Jurkat, Clone E6-1 (cell line): ENCODE data around the gene CREG1. TPM values are rescaled to one million over a fixed set of nuclear protein-coding genes. Genes with fewer than 3 reads are reported as not detected.
"Not testable (repeated sequence)": the region's sequence is repeated elsewhere in the genome, so short reads cannot be mapped to it uniquely, and the experiment has no call there.

Source experiments
- DNase-seq: peaks from one replicate; pipeline ENCODE4 v3.0.0-alpha.2; 2011; ENCODE audit warnings: low read depth, low spot score
- H3K4me3 ChIP-seq: 2 replicates; pipeline ENCODE4 v1.5.1; 2011; ENCODE audit warnings: mild to moderate bottlenecking, low read length, control low read depth, moderate library complexity
- polyA plus RNA-seq: library from polyadenylated mRNA; unstranded; fragments of >200 nt; gene quantifications from one replicate; pipeline ENCODE4 v1.2.1, GENCODE V29; 2012; ENCODE audit warnings: missing spikeins; ENCODE audit not compliant: insufficient read length, insufficient read depth

CREG1 gene
- 29.7 TPM for polyA plus RNA-seq

GRCh38 chr1:167553136-167554027 lies at the start of gene CREG1:
CREG1 (minus strand) TSS chr1:167553762.
- peak within 1 kb of the TSS; percentile 57 for H3K4me3 ChIP-seq
- peak; percentile 81 for DNase-seq

DNA sequence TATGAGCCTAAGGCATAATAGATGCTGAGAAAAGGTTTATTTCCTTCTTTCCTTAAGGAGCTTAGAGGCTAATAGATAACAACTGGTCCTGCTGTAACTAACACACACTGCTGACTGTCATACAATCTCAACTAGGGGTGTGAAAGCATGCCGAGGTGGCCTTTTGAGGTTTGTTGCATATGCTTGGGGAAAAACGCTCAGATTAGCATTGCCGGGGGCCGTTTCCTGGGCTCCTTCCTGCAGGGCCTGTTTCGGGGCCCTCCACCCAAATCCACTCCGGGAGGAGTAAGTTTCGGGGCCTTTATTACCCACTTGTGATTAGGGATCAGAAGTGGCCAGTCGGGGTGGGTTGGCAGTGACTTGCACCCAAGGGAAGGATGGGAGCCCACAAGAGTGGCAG lies 49.3 kb upstream of the CREG1 start:
- H3K4me3 ChIP-seq: no peak overlapping the region
- DNase-seq: no peak

GRCh38 chr1:167601442-167602383 lies 48.2 kb upstream of the CREG1 start:
- no peak overlapping the region for H3K4me3 ChIP-seq
- DNase-seq: no peak

- no peak overlapping the region for H3K4me3 ChIP-seq
- DNase-seq: peak; percentile 78
Measured at GRCh38 chr1:167599957-167600581, 46.5 kb upstream of the CREG1 start.

DNA sequence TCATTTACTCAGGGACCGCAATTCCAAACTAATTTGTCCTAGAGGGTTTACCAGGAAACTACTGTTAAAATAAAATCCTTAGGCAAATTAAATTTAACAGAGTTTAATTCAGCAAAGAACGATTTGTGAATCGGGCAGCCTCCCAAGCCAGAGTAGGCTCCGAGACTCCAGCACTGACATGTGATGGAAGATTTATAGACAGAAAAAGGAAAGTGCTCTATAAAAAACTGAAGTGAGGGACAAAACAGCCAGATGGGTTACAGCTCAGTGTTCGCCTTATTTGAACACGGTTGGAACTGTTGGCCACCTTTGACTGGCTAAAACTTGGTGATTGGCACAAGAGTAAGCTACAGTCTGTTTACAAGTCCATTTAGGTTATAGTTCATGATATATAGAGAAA lies 41.3 kb upstream of the CREG1 start:
- no peak for DNase-seq
- no peak overlapping the region for H3K4me3 ChIP-seq

- no peak overlapping the region for H3K4me3 ChIP-seq
- DNase-seq: no peak
Measured at GRCh38 chr1:167593860-167594259, 40.3 kb upstream of the CREG1 start.

GRCh38 chr1:167592475-167592874 lies 38.9 kb upstream of the CREG1 start:
- H3K4me3 ChIP-seq: no peak overlapping the region
- no peak for DNase-seq

GRCh38 chr1:167588361-167588760 lies 34.8 kb upstream of the CREG1 start:
- H3K4me3 ChIP-seq: no peak overlapping the region
- DNase-seq: no peak

GRCh38 chr1:167587872-167588271 lies 34.3 kb upstream of the CREG1 start:
- DNase-seq: no peak
- H3K4me3 ChIP-seq: no peak overlapping the region

- DNase-seq: no peak
- H3K4me3 ChIP-seq: no peak overlapping the region
Measured at GRCh38 chr1:167587342-167587741, 33.8 kb upstream of the CREG1 start.

DNA sequence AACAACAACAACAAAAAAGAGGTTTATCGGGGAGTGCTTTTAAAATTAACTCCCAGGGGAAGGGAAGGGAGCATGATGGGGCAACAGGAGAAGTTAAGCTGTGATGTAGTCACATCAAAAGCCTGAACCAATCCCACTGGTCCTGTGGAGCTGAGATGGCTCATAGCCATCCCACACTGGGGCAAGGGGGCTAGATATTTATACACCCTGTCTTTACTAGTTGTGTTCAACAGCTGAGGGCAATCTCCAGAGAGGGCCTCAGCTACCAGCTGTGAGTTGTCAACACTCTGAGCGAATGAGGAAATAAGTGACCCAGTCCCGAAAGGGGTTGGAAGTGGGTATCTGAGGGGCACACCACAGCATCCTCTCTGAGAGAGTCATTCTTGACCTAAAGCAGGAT lies 31.0 kb upstream of the CREG1 start:
- DNase-seq: no peak

DNA sequence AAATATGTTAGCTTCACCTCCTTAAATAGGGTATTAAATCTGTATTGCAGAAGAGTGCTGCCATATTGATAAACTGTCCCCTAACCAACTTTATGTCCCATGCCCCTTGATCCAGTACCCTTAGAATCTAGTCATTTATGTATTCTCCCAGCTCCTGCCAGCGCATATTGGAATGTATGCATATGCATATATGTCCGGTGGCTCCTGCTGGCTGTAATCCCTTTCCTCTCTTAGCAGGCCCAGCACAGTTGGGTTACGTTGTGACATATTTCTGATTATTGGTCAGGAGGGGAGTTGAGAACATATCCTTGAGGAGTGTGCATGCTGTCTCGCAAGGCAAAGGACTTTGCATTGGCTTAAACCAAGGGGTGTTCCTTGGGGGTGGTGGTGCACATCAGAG lies 29.2 kb upstream of the CREG1 start:
- no peak for DNase-seq

More for the DNA sequence above, 31.0 kb upstream of the CREG1 start:
- H3K4me3 ChIP-seq: no peak overlapping the region

GRCh38 chr1:167582064-167582463 lies 28.5 kb upstream of the CREG1 start:
- DNase-seq: no peak
- H3K4me3 ChIP-seq: no peak overlapping the region

More for the DNA sequence above, 29.2 kb upstream of the CREG1 start:
- no peak overlapping the region for H3K4me3 ChIP-seq

DNA sequence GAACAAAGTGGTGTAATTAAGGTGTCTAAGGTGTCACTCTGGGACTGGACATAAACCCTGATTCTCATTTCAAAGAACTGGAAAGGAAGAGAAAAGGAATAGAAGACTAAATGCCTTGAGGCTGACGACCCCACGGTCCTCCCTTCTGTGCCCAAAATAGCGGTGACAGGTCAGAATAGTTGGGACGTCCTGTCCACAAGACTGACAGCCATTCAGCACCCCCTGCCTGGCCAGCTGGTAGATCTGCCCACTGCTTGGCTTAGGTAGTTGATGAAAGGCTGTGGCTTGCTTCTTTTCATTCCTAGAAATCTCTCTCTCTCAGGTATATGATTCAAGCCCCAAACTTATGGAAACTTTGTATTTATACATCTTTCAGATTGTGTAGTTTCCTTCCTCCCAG lies 26.4 kb upstream of the CREG1 start:
- no peak overlapping the region for H3K4me3 ChIP-seq
- no peak for DNase-seq

DNA sequence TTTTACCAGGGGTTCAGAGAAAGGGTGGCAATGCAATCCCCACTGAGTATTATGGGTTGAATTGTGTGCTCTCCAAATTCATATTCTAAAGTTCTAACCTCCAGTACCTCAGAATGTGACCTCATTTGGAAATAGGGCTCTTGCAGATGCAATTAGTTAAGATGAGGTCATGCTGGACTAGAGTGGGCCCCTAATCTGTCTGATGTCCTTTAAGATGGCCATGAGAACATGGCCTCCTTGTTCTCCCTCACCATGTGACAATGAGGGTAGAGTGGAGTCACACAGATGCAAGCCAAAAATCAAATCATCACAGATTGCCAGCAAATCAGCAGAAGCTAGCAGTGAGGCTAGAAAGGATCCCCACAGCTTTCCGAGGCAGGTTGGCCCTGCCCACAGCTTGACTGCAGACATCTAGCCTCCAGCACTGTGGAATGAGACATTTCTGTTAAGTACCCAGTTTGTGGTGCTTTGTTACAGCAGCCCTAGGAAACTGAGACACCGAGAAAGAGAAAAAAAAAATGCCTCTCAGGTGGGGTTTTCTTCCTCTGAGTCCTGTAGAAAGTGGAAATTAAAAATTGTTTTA lies 25.5 kb upstream of the CREG1 start:
- no peak for DNase-seq
- H3K4me3 ChIP-seq: no peak overlapping the region

GRCh38 chr1:167575649-167576048 lies 22.1 kb upstream of the CREG1 start:
- DNase-seq: no peak
- H3K4me3 ChIP-seq: no peak overlapping the region

GRCh38 chr1:167573035-167573434 lies 19.5 kb upstream of the CREG1 start:
- no peak for DNase-seq

GRCh38 chr1:167570712-167571111 lies 17.1 kb upstream of the CREG1 start:
- not testable (repeated sequence) for H3K4me3 ChIP-seq, DNase-seq

More at GRCh38 chr1:167573035-167573434, 19.5 kb upstream of the CREG1 start:
- no peak overlapping the region for H3K4me3 ChIP-seq

- no peak for DNase-seq
- H3K4me3 ChIP-seq: no peak overlapping the region
Measured at GRCh38 chr1:167567663-167568062, 14.1 kb upstream of the CREG1 start.
